ENCODE results near the gene ISYNA1. TPM values are rescaled to one million over a fixed set of nuclear protein-coding genes. Genes with fewer than 3 reads are reported as not detected.

Gene ISYNA1
- 10.2 TPM for total RNA-seq

DNA sequence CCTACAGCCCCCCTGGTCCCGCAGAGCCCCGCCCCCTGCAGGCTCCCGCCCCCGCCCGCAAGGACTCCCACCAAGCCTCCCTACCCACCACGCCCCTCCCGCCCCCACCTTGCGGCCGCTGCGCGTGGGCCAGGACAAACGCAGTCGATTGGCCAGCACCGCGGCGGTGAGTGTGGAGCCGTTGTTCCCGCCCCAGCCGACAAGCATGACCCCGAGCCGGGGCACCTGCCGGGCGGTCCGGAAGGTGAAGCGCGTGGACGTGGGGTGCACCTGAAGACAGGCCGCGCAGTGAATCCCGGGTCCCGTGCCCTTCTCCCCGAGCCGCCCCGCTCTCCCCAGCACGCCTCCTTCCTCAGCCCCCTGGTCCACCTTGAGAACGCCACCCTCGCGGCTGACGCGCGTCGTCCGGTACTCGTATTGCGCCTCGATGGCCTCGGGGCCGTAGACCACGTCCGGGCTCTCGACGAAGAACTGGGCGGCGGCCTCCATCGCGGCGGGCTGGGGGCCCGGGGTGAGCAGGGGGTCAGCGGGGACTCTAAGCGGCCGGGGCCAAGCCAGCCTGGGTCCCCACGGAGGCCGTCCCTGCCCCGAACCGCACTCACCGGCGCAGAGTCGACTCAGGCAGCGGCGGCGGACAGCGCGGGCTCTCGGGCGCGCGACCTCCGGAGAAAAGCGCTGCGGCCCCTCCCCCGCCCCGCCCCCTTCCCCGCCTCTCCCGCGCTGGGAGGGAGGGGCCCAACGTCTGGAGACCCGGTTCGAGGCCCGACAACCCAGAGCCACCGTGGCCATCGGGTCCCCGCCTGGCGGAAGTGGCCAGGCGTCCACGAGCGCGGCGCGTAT, at the start of gene ISYNA1:
Gene ISYNA1 (minus strand): TSS at position 643 of the 840 bp plus-strand sequence. CDS start 154 bp downstream, at position 489.
- ATAC-seq (peak; percentile 26), DNase-seq (ENCODE audit: low spot score) (no peak)

DNA sequence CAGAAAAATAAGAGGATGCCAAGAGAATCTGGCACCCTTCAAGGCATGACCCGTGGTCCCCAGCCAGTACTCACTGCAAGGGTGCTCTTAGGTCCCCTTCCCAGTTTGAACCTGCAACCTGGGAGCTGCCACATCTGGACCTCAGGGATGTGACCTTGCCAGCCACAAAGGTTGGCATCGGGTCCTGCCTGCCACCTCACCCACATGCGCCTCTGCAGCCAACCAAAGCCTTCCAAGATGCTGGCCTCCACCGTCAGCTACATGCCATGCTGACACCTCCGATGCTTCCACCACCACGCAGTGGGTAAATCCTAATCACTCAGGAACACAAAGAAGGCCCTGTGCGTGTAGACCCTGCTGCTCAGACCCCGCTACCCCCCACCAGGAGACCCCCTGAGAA, 48.8 kb upstream of the ISYNA1 start:
- no peak for ATAC-seq

DNA sequence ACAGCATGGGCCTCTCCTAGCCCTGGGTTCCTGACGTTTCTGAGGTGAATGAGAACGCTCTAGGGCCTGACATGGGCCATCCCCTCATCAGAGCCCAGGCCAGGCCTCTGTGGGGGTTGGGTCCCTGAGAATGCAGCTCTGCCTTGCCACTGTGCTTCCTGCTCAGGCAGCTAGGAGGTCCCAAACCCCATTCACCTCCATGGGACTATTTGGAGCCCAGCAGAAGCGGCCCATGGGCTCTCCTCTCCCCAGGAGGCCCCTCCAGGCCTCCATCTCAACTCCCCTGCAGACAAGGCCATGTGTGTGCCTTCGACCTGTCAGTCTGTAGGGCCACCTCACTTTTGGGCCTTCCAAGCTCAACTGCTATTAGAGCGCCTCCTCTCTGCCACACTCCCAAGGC, 47.1 kb upstream of the ISYNA1 start:
- ATAC-seq (no peak), DNase-seq (ENCODE audit: low spot score) (no peak)

More for the DNA sequence above, 48.8 kb upstream of the ISYNA1 start:
- no peak for DNase-seq (ENCODE audit: low spot score)

DNA sequence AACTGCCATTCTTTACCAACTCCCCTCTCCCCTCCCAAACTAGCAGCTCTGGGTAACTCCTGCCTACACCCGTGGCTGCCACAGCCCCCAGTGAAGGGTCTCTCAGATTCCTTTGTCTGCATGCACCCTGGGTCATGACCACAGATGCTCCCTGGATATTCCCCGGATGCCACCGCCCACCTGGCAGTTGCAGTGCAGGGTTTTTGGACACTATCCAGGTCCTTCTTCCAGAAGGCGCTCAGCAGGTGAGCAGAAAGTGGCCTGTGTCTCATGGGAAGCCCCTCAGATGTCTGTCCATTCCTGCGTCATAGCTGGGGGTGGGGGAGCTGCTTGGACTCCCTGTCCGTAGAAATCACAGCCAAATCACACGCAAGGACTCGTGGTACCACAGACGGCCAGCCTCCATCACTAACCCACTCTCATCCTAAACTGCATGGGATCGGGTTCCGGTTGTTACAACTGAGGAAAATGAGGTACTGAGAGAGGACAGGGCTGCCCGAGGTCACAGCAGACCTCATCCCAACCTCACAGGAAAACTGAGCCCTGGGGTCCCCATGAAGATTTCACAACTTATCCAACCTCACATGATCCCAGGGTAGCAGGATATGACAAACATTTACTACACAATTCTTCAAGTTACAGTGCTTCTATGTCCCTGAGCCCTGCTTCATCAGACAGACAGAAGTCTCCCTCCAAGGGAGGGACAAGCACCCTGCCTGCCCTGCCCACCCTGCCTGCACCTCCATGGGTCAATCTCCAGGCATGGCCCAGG, 45.4 kb upstream of the ISYNA1 start:
- DNase-seq (ENCODE audit: low spot score) (peak; percentile 45), ATAC-seq (no peak)

DNA sequence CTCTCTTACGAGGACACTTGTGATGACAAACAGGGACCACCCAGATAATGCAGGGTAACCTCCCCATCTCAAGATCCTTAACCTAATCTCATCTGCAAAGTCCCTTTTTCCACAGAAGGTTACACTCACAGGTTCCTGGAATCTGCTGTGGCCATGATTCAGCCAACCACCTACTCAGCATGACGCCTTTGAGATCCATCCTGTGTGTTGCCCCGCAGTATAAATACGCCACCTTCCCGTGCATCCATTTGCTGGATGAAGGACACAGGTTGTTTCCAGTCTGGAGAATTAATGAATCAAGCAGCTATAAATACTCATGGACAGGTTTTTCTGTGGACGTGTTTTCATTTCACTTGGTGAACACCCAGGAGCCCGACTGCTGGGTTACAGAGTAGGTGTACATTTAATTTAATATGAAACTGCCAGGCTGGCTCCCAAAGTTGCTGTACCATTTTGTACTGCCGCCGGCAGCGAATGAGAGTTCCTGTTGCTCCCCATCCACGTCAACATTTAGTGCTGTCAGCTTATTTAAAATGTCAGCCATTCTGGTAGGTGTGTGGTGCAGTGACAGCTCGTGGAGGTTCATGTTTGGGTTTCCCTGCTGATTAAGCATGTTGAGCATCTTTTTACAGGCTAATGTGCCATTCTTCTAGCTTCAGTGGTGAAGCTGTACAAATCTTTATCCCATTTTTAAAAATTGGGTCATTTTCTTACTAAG, 43.7 kb upstream of the ISYNA1 start:
- DNase-seq (ENCODE audit: low spot score) (no peak), ATAC-seq (no peak)

DNA sequence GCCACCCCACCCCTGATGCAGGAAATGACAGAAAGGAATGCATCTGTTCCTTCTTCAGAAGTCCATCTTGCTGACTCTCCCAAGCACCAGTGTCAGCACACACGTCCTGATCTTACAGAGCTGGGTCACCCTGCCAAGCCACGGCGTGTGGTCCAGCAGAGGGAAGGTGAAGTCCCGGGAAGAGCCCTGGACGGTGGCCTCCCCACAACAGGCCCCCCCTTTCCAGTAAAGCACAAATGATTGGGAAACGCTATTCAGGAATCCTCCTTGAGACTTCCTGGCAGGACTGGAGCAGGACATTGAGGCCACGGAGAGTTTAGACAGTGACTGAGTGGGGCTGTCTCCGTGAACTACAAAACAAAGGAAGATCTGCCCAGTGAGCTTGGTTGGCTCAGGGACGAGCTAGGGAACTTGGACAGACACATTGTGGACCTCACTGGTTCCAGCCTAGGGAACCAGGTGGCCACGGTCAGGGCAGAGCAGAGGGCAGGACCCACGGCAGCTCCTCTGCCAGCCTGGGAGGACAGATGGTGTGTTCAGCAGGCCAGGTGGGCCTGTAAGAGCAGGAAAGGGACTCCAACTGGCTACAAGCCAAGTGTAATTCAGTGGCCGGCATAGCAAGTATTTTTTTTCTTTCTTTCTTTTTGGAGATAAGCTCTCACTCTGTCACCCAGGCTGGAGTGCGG, 42.2 kb upstream of the ISYNA1 start:
- ATAC-seq, result peak; percentile 30

DNA sequence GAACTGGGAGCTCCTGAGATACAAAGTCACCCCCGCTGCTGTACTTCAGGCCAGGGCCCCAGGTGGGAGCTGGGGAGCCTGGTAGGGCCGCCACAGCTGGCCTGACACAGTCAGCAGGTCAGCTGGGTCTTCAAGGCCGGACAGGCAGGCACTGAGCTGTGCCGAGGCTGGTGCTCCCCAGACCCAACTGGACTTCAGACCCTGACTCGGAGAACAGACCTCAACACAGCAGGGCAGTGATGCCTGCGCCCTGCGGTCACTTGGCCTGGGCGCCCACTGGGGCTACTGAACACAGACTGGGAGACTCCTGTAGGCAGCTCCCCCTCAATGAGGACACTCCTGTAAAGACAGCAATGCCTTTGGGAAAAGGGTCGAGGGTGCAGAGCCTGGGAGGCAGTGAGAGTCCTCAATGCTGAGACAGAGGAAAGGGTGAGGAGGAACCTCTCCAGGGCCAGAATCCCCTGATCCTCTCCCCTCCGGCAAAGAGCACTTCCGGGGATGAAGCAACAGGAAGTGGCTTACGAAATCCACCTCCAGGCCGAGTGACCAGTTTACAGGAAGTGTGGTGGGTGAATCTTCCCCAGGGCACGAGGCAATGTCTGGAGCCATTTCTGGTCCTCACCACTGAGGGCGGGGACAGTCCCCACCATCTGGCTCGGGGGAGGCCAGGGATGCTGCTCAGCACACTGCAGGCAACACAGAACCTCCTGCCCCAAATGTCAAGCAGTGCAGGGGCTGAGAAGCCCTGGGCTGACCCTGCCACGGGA, 40.8 kb upstream of the ISYNA1 start:
- DNase-seq (ENCODE audit: low spot score) (peak; percentile 78), ATAC-seq (peak; percentile 53)

More for the DNA sequence above, 42.2 kb upstream of the ISYNA1 start:
- no peak for DNase-seq (ENCODE audit: low spot score)

DNA sequence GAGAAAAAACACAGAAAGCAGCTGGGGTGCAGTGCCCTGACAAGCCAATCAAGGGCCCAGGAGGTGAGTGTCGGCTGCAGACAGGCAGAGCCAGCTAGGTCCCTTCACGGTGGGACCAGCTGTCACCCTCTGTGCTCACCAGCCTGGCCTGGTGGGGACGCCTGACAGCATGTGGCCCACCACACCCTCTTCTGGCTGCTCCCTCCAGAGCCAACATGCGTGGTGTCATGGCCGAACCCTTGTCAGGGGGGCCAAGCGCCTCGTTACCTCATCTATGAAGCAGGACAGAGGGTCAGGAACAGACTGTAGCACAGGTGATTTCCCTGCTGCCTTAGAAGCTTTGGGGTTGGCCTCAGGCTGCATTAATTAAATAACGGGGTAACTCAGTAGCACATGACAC, 40.0 kb upstream of the ISYNA1 start:
- DNase-seq (ENCODE audit: low spot score) (no peak), ATAC-seq (no peak)

DNA sequence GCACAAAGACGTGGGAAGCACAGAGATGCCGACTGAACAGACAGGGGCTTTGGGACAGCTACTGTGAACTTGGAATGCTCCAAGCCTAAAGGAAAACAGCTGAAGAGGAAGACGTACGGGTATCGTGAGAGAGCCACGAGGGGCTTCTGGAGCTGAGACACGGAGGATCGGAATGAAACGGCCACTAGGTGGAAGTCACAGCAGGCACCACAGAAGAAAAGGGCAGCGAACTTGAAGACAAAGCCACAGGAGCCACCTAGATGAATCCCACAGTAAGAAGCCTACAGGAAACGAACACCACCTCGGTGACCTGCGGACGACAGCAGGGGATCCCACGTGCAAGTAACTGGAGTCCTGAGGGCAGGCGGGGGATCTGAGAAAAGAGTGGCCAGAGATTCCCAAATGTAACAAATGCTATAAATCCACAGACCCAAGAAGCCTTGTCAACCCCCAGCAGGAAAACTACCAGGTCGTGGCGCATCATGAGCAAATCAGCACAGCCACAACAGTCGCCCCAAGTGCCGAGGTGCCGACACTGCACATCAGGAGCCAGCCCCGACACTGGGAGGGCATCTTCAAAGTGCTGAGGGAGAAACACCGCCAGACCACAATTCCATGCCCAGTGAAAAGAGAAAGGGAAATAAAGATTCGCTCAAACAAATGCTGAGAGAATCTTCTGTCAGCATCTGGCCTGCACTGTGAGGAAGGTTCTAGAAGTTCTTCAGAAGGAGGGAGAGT, 39.3 kb upstream of the ISYNA1 start:
- ATAC-seq (no peak), DNase-seq (ENCODE audit: low spot score) (no peak)

DNA sequence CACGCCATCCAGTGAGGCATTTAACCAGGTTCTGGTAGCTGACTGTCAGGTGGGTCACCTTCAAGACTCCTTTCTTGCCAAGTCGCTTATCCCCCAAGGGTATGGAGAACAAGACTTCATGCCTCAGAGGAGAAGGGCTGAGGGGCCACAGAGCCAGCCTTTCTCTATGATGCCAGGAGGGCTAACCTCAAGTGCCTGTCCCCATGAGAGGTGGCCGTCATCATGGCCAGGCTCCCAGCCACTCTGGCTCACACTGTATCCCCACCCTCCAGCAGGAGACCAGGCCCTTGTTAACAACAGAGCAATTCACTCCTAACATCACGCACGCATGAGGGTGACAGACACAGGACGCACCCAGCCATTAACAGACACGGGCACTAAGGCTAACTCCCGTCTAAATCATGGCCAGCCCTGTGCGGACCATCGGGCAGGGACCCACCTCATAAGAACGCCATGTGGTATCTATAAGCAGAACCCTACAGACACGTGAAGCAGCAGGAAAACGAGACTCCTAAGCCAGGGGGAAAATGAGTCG, 38.6 kb upstream of the ISYNA1 start:
- no peak for ATAC-seq
- DNase-seq (ENCODE audit: low spot score), result no peak

DNA sequence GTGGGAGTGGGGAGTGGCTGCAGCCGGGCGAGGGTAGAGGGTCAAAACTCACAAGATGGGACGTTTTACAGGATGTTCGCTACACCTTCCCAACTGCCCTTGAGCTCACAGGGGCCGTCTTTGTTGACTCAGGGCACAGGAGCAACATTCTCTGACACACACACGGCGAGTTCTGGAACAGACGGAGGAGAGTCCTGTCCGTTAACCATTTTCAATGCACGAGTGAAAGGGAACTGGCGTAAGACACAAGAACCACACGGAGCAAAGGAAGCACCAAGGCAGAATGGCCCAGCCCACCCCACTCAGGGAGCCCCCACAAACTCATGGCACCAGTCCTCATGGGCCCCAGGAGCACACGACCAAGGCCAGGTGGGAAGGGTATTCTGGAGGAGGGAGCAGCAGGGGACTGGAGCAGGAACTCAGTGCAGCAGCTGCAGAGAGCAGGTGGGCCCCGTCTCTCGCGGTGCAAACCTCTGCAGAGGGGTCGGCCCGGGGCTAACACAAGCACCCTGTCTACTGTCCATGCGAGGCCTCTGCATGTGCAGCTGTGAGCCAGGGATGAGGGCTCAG, 37.9 kb upstream of the ISYNA1 start:
- no peak for DNase-seq (ENCODE audit: low spot score)
- ATAC-seq, result peak; percentile 15

DNA sequence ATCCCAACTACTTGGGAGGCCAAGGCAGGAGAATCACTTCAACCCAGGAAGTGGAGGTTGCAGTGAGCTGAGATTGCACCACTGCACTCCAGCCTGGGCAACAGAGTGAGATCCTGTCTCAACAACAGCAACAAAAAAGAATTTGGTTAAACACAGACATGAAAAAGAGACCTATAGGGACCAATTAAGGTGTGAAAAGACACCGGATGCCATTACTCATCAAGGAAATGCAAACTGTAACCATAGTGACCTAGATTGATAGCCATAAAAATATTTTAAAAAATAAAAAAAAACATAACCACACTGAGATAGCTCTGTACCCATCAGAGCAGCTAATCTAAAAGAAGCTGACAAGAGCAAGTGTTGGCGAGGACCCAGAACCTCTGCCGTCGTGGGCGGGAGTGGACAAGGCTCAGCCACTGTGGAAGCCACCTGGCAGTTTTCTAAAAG, 37.1 kb upstream of the ISYNA1 start:
- no peak for ATAC-seq
- DNase-seq (ENCODE audit: low spot score), result no peak

DNA sequence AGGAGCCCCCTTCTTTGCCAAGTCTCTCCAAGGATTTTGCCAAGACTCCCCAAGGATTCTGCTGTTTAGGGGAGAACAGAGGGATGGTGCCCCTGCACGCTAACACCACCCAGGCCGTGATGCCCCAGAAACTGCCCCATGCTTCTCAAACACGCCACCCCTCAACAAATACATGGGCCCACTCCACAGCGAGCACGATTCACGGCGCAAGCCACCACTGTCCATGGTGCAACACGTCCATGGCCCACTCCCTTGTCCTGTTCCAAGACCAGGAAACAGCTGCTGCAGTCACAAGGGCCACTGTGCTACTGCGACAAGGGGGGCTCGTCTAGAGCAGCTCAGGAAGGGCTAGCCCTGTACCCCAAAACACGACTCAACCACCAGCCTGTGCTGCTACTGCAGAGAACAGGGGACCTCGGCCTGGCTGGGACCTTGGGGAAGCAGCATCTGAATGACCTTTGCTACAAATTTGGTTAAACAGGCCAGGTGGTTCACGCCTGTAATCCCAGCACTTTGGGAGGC, 36.5 kb upstream of the ISYNA1 start:
- ATAC-seq (no peak), DNase-seq (ENCODE audit: low spot score) (no peak)

DNA sequence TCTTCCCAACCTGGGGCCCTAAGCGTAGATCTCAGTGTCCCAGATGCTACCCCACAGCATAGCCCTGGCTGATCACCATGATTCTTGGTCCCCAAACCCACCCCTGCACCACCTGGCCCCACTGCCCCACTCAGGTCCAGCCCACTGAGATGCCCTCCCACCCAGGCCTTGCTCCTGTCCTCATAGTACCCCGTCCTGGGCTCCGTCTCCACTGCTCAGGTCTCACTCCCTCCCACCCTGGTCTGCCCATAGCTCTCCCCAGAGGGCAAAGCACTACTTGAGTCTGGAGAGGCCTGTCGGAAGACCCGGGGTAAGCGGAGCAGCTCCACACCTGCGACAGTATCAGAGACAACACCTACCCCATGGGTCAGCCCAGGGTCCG, 35.8 kb upstream of the ISYNA1 start:
- ATAC-seq (no peak), DNase-seq (ENCODE audit: low spot score) (no peak)

DNA sequence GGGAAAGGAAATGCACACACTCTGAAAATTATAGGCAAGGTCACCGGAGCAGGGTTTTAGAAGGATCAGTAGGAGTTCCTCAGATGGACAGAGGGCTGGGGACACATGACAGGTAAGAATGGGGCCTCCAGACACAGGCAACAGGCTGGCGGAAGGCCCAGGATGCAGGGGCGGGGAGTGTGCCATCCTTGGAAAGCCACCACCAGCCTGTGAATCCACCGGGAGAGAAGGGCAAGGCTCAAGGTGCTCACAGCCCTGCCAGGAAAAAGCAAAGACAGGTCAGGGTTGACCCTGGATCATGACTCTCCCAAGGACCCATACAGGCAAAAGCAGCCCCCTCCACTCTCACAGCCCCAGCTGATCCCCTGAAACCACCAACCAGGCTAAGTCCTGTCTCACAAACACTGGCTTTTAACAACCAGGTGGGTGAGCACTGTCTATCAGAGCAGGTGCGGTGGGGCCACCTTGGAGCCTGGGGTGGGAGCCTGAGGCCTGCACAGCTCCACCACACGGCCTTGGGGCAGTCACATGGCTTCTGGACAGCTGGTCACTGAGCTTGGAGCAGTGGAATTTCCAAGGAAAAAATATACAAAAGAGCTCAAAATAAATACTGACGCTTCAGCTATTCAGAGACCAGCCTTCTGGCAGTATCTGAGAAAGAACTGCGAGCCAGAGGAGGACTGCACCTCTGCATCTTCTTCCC, 35.2 kb upstream of the ISYNA1 start:
- ATAC-seq (no peak), DNase-seq (ENCODE audit: low spot score) (no peak)

DNA sequence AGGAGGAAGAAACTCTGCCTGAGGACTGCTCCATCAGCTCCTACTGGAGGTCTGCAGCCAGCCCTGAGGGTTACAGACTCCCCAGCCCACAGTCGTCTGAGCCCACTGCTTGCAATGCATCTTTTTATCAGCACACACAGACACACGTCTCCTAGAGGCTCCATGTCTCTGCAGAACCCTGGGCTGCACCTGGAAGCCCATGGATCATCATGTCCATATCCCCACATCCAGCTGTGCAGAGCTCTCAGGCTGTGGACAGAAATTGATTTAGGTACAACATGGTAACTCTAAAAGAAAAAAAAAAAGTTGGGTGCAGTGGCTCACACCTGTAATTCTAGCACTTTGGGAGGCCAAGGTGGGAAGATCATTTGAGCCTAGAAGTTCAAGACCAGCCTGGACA, 32.9 kb upstream of the ISYNA1 start:
- ATAC-seq (no peak), DNase-seq (ENCODE audit: low spot score) (no peak)

DNA sequence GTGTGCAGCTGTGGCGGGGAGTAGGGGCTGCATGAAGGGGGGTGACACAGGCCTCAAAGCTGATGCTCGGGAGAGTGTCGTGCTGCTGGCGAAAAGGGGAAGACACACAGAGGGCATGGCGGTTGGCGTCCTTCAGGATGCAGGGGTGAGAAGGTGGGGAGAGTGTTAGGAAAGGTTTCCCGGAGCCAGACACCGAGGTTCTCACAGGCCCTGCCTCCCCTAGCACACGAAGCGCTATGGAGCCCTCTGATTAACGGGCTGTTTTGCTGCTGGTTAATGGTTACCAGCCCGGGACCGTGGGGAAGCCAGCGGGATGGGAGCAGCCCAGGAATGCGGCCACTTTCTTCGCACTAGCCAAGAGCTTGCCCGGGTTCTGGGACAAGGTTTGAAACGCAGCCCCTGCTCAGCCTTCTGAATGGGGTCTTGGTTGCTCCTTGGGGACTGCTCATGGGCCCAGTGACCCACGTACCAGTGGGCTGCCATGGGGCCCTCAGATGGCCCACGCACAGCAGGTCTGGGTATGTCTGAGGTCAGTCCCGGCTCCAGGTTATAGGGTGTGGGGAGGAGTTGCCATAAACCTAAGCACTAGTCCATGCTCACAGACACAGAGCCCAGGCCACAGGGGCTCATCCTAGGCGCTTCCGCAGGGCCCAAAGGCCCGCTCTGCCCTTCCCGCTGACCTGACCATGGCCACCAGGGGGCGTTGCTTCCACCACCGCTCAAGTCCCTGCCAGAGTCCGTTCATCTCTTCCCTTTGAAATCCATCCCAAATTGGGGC, 31.3 kb upstream of the ISYNA1 start:
- ATAC-seq, result peak; percentile 67

More for the DNA sequence above, 31.3 kb upstream of the ISYNA1 start:
- peak; percentile 78 for DNase-seq (ENCODE audit: low spot score)
